PFSK-1 (cell line): Measurements from ENCODE around the gene DOC2B.

ENCODE experiments used
- FOXP2 ChIP-seq: optimal IDR thresholded peaks from 2 replicates; pipeline ENCODE3; 2011; ENCODE audit warnings: borderline replicate concordance, control low read depth, inconsistent platforms; ENCODE audit not compliant: insufficient read depth; ENCODE audit errors: extremely low read length, extremely low read depth
- POLR2AphosphoS5 ChIP-seq: IDR thresholded peaks from 2 replicates; pipeline ENCODE4 v1.6.1; 2012; ENCODE audit warnings: low read depth, mild to moderate bottlenecking, control low read depth, low read length, moderate library complexity
- REST ChIP-seq, 2 experiments: IDR thresholded peaks; 2 replicates each; pipeline versions ENCODE4 v1.6.1 to v1.8.0; 2011 to 2012; ENCODE audit warnings: low read depth in 2 of 2, low read length in 2 of 2, control low read depth in 1 of 2, inconsistent platforms in 1 of 2, mild to moderate bottlenecking in 1 of 2, moderate library complexity in 1 of 2; ENCODE audit not compliant: insufficient read depth in 1 of 2
- SIN3A ChIP-seq: IDR thresholded peaks from 2 replicates; pipeline ENCODE4 v1.6.1; 2012; ENCODE audit warnings: mild to moderate bottlenecking, low read length, moderate library complexity, borderline replicate concordance; ENCODE audit not compliant: insufficient read depth
- TAF1 ChIP-seq: IDR thresholded peaks from 2 replicates; pipeline ENCODE4 v1.6.1; 2012; ENCODE audit warnings: low read length, control low read depth, borderline replicate concordance; ENCODE audit not compliant: insufficient read depth

Gene DOC2B

GRCh38 chr17:149231-149630 lies 32.2 kb downstream of the DOC2B start:
- TF ChIP-seq POLR2AphosphoS5 (no peak), TAF1 (no peak), FOXP2 (no peak), SIN3A (no peak), REST (IDR thresholded peaks at IDR 0.05; ENCODE audit: insufficient read depth in 1 of 2, low read depth in 2 of 2, low read length in 2 of 2) (no peak)

GRCh38 chr17:148757-149156 lies 32.7 kb downstream of the DOC2B start:
- TF ChIP-seq SIN3A, result no peak
- no peak for TF ChIP-seq POLR2AphosphoS5
- TF ChIP-seq TAF1, result no peak
- no peak for TF ChIP-seq REST (IDR thresholded peaks at IDR 0.05; ENCODE audit: insufficient read depth in 1 of 2, low read depth in 2 of 2, low read length in 2 of 2)
- TF ChIP-seq FOXP2, result no peak

- TF ChIP-seq REST (IDR thresholded peaks at IDR 0.05; ENCODE audit: insufficient read depth in 1 of 2, low read depth in 2 of 2, low read length in 2 of 2) (no peak), FOXP2 (no peak), TAF1 (no peak), POLR2AphosphoS5 (no peak), SIN3A (no peak)
Observed at GRCh38 chr17:147796-148740, 33.4 kb downstream of the DOC2B start.

GRCh38 chr17:146983-147761 lies 34.3 kb downstream of the DOC2B start:
- no peak for TF ChIP-seq FOXP2
- TF ChIP-seq REST (IDR thresholded peaks at IDR 0.05; ENCODE audit: insufficient read depth in 1 of 2, low read depth in 2 of 2, low read length in 2 of 2), result no peak
- TF ChIP-seq POLR2AphosphoS5, result no peak
- no peak for TF ChIP-seq TAF1
- no peak for TF ChIP-seq SIN3A
